GM15510 (cell line): ENCODE measurements around the gene RHBDF1.

Experiments
- POLR2A ChIP-seq: IDR thresholded peaks from 3 replicates; pipeline ENCODE4 v1.6.1; 2011; ENCODE audit warnings: borderline replicate concordance; ENCODE audit not compliant: insufficient read length; ENCODE audit errors: extremely low read depth

The RHBDF1 gene

DNA sequence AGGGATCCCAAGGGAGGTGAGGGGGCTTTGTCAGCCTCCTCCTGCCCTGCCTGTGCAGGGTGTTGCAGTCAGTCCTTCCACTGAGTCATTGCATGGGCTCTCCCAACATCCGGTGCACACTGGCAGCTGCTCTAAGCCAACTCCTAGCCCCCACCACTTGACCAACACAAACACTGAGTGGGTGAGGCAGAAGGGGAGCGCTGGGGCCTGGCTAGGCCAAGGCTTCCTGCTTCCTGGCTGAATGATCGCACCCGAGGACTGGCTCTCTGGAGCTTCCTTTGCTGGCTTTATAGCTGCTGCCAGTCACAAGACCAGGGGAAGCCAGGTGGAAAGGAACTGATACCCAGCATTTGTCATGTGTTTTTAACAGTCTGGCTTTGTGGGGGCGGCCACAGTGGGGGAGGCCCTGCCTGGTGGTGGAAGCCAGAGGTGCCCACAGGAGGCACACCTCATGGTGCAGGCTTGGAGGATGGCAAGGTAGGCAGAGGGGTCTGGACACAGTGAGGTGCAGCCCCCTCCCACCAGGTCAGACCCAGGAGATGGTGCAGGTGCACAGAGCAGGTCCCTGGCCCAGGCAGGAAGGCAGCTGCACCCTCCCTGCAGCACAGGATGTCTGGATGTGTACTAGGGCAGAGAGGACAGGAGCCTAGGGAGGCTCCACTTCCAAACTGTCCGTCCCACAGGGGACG is 12.4 kb upstream of the RHBDF1 start:
- TF ChIP-seq POLR2A: no peak

DNA sequence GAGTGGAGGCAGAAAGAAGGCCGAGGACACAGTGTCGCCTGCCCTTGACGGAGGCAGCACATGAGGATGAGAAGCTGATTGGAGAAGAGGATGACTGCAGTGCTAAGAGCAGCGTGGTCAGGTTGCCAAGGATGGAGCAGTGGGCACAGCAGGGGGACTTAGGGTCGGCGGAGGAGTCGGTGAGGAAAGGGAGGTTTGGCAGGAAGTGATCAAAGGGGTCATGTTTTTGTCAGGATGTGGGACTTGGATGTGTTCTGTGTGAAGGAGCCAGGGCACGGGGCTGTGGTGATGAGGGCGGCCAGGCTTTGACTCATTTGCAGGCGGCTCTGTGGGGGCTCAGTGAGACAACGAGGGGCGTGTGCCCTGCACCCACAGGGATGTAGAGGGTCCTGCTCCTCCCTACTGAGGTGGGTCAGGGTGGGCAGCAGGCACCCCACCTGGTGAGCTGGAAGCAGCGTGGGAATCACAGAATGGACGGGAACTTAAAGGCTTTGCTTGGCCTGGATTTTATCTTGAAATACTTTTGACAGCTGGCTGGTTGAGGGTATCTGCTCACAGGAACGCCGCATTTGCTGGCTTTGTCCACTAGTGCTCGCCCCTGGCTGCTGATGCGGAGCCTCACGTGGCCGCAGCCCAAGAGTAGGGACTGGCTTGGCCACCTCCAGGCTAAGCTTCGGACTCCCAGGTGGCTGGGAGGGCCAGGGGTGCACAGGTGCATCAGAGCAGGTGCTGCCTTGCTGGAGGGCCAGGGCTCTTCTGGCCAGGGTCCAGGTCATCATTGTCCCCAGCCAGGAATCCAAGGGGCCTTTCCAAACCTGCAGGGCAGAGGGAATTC is 11.6 kb upstream of the RHBDF1 start:
- no peak for TF ChIP-seq POLR2A

DNA sequence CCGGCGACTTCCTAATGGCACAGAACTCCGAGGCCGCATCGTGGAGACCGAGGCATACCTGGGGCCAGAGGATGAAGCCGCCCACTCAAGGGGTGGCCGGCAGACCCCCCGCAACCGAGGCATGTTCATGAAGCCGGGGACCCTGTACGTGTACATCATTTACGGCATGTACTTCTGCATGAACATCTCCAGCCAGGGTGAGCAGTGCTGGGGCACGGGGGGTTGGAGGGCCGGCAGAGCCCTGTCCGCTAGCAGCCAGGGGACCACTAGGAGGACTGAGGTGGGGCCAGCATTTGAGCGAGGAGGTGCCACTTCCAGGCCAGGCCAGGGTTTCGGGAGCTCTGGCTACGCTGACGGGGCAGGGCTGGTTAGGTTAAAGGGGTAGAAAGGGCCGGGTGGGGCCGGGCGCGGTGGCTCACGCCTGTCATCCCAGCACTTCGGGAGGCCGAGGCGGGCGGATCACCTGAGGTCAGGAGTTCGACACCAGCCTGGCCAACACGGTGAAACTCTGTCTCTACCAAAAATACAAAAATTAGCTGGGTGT is 10.7 kb upstream of the RHBDF1 start:
- no peak for TF ChIP-seq POLR2A

DNA sequence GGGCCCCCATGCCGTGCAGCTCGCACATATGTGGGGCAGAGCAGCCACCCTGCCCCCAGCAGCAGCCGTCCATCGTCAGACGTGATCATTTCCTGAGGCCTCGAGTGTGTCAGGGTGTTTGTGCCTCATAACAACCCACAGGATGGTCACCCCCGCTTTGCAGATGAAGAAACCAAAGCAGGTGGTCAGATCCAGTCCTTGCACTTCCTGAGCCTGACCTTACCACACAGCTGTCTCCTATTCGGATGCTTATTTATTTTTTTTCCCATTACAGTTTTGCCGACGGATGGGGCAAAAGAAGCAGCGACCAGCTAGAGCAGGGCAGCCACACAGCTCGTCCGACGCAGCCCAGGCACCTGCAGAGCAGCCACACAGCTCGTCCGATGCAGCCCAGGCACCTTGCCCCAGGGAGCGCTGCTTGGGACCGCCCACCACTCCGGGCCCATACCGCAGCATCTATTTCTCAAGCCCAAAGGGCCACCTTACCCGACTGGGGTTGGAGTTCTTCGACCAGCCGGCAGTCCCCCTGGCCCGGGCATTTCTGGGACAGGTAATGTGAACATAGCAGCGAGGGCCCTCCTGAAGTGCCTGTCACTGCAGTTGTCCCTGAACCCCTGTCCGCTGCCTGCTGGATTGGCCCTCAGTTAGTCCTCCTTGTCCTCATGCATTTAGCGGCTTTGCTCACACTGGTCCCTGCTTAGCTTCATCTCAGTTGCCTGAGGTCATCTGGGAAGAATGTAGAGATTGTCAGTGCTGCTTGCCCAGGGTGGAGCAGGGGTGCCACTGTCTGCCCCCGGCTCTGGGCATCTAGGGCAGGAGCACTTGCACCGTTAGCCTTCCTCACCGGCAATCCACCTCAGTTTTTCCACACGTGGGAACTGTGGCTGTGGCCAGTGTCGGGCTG is 7.0 kb upstream of the RHBDF1 start:
- no peak for TF ChIP-seq POLR2A

DNA sequence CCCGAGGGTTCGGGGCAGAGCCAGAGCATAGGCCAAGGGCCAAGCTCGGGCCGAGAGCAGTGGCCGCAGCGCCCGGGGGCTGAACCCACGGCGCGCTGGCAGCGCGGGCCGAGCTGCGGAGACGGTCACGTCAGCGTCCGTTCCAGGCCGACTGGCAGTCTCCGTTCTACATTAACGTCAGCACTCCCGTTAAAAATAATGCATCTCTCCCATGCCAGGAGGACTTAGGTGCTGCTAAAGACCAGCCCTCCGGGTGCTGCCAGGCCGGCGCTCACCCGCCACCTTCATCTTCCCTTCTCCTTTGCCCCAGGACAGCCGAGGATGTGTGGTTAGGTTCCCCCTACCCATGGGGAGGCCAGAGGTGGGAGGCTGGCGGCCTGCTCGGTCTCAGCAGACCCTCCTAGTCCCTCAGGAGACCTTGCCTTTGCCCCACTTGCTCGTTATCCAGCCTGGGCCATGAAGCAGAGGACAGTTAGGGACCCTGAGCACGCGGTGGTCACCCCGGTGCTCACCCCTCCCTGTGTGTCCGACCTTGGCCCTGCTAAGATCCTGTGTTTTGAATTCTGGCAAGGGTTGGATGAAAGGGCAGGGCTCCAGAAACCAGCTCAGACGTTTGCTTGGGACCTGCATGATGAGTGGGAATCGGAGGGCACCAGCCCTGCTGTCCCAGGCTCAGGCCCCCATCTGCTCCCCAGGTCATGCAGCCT is 6.2 kb upstream of the RHBDF1 start:
- TF ChIP-seq POLR2A: no peak

DNA sequence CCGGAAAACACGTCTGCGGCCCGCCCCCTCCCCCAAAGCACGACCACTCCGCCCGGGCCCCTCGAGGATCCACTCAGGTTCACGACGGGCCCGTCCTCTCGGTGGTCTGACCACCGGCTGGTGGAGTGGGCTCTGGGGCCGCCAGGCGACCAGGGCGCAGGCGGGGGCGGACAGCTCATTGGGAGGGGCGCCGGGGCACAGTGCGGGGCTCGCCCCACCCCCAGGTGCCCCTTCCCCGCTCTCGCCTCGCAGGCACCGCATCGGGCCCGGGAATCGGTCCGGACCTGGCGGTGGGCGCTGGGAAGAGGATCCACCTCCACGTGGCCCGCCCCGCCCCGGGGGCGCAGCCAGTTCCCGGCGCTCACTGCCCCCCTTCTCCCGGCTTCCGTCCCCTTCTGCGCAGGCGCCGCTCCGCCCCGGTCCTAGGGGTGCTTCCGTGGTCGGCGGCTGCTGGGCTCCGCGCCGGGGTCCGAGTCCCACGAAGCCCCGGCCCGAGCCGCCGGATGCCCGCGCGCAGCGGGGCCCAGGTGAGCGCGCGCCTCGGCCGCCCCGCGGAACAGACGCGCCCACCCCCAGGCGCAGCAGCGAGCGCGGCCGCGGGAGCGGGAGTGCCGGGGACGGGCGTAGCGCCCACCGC is 5.5 kb upstream of the RHBDF1 start, which contains the start of gene MPG:
Gene MPG (plus strand): TSS at position 419 of the 637 bp plus-strand sequence. CDS start 85 bp downstream, at position 504.
- peak; percentile 92 for TF ChIP-seq POLR2A

DNA sequence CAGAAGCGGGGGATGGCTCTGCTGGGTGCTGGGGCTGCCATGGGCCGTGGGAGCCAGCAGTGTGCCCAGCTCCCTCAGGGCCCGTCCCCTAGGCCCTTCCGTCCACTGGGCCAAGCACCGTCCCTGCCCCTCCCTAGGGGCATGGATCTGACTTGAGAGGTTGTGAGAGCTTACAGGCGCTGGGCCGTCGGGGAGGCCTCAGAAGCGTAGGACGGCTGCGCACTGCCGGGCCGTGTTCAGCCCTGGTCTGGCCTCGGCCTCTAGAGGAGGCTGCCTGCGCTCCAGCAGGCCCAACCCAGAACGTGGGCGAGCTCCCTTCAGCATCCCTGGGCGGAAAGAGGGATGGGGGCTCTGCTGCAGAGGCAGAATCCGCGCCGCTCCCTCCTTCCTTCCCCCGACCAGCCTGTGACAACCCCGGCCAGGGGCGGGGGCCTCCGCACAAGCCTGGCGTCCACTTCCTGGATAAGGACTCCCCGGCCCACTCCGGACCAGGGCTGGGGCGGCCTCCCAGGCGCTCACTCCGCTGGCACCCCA is 4.9 kb upstream of the RHBDF1 start:
- peak; percentile 20 for TF ChIP-seq POLR2A

DNA sequence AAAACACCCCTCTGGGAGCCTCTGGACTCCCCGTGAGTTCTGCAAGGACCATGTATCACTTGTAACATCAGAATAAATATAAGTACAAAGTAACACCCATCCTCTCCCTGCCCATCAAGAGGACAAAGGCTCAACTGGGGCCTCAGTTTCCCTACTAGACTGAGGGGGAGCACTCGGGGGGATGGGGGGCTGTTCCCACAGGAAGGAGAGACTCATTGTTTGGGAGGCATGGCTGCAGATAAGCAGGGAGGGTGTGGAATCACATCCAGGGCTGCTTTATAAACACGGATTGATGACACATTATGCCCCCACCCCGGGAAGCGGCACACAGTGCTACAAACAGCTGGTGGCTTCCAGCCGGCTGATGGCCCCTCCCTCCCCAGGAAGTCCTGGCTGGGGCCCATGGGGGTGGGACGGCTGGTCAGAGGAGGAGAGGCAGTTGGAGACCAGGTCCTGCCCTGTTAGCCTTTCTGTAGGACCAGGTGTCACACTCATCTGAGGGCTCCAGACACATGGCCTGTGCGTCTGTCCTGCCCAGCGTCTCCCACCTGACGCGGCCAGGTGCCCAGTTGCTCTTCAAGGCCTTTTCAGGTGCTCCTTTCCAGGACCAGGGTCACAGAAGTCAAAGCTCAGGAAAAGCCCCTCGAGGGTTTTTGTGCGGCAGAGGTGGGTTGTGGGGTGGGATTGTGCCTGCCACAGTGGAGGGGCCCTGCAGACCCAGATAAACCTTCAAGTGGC is 4.3 kb upstream of the RHBDF1 start:
- TF ChIP-seq POLR2A: no peak

DNA sequence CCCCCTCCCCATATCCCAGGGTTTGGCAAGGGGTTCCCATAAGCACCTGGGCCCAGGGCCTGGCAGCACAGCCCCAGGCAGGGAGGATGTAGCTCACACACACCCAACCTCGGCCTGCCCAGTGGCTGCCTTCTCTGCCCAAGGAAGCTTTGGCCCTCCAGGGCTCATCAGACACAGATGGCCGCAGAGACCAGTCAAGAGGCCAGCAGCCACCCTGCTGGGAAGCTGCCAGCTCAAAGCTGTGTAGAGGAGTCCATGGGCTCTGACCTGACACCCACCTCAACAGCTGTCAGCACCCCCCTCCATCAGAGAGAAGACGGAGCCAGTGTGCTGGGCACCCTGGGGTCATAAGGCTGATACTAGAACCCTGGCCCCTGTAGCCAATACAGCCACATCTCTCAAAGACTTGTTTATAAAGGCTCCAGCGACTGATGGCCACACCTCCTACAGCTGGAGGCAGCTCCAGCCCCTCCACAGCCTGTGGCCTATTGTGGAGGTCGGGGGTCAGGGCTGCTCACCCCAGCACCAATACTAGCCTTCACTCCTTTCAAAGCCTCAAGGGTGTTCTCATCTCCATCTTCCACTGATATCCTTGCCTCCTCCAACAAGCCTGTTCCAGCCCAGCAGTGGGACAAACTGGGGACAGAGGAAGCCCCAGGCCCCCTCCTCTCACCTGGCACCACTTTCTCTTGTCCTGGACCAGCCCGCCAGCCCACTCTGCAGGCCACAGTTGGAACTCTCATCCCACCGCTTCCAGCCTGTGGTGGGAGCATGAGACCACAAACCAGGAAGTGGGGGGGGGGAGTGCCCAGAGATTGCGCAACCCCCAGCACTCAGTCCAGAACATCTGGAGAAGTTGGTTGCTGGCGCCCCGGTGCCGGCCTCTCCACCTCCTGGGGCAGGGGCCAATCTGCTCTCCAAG is 3.4 kb upstream of the RHBDF1 start:
- TF ChIP-seq POLR2A: no peak

DNA sequence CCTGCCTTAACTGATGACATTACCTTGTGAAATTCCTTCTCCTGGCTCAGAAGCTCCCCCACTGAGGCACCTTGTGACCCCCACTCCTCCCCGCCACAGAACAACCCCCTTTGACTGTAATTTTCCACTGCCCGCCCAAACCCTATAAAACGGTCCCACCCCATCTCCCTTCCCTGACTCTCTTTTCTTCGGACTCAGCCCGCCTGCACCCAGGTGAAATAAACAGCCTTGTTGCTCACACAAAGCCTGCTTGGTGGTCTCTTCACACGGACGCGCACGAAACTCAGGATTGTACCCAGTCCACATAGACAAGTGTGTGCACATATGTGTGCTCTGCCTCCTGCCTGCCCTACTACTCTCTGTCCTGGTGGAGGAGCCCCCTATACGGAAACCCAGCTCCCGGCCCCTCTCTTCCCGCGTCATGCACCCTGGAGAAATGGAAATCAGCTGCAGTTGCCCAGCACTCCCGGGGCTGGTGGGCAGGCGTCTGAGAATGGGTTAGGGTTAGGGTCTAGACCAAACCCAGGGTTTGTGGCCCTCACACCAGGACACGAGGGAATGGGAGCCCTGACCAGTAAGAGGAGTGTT is 2.4 kb upstream of the RHBDF1 start:
- no peak for TF ChIP-seq POLR2A

DNA sequence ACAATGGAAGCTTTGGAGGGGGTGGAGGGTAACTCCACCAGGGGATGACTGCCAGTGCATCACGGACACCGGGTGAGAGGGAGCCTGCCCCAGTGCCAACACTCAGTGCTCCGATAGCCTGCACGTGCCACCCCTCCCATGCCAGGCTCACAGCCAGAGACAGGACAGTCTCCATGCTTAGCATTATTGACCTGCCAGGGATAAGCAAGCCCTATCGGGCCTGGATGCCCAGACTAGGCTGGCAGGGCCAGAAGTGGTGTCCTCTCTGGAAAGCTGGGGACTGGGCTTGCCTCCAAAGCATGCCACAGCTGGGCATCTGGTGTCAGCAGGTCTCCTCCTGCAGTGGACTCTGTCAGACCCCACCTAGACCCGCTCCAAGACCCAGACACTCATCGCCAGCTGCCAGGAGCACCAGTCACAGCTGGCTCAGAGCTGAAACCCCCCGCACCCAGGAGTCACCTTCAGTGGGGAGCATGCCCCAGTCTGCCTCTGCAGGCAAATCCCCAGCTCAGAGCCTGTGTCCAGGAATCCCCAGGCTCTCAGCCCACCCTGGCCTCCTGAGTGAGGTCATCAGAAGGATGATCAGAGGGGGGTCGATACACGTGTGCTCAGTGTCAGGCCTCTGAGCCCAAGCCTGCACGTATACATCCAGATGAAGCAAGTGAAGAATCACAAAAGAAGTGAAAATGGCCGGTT is 1.8 kb upstream of the RHBDF1 start:
- no peak for TF ChIP-seq POLR2A
